Gastrocnemius medialis (tissue), 4 donors: ENCODE results near the gene LORICRIN. TPM values are rescaled to one million over a fixed set of nuclear protein-coding genes. Genes with fewer than 3 reads are reported as not detected.

Source experiments
- ATAC-seq, 2 donors: fragments of 150-250 bp; one replicate each; pipeline ENCODE4 v1.9.1; 2016
- DNase-seq, 2 donors: peaks; one replicate each; pipeline ENCODE4 v3.0.0-alpha.2; 2019
- H3K27ac ChIP-seq, 4 donors: fragments of 200-600 bp; sonication (generic); 1 replicate in 1 of 4; 2 replicates in 3 of 4; pipeline ENCODE4 v1.5.1; 2016 to 2018; ENCODE audit warnings: mild to moderate bottlenecking in 2 of 4, moderate library complexity in 1 of 4
- H3K27me3 ChIP-seq, 3 donors: fragments of 200-600 bp; sonication (generic) in 2 of 3; 1 replicate in 1 of 3; 2 replicates in 2 of 3; pipeline versions ENCODE4 v1.5.1 to v1.6.0; 2016 to 2019; ENCODE audit warnings: mild to moderate bottlenecking in 1 of 3, moderate library complexity in 1 of 3
- H3K36me3 ChIP-seq, 2 donors: fragments of 200-600 bp; sonication (generic) in 1 of 2; one replicate each; pipeline ENCODE4 v1.5.1; 2017 to 2018
- H3K4me1 ChIP-seq, 2 donors: fragments of 200-600 bp; sonication (generic) in 1 of 2; one replicate each; pipeline ENCODE4 v1.5.1; 2016 to 2017; ENCODE audit warnings: mild to moderate bottlenecking in 2 of 2
- H3K4me3 ChIP-seq, 4 donors: fragments of 200-600 bp; sonication (generic) in 3 of 4; 1 replicate in 1 of 4; 2 replicates in 3 of 4; pipeline ENCODE4 v1.5.1; 2016 to 2019; ENCODE audit warnings: mild to moderate bottlenecking in 2 of 4
- H3K9me3 ChIP-seq, 3 donors: fragments of 200-600 bp; sonication (generic) in 2 of 3; 1 replicate in 1 of 3; 2 replicates in 2 of 3; pipeline ENCODE4 v1.5.1; 2016 to 2019
- POLR2A ChIP-seq, 2 donors: fragments of 450-650 bp; IDR thresholded peaks; one replicate each; pipeline ENCODE4 v1.6.1; 2017; ENCODE audit warnings: antibody characterized with exemption in 2 of 2, mild to moderate bottlenecking in 2 of 2, moderate library complexity in 2 of 2
- in situ Hi-C, 4 donors: fragments of 200-750 bp; cut with MboI; loops; one replicate each; pipeline versions ENCODE4 v1.15.0 to v1.8.0; 2017; ENCODE audit warnings: low sequenced_read_pairs in 4 of 4
- intact Hi-C: fragments of 100-400 bp; cut with DNase I; formaldehyde crosslinking; loops from one replicate; pipeline ENCODE4 v1.15.1; 2023; ENCODE audit warnings: low total_unique reads
- total RNA-seq, 4 donors: library from RNA; depleted of rRNA; stranded (reverse); fragments of >200 nt; gene quantifications; one replicate each; pipeline versions ENCODE4 v1.1.0 to v1.2.3, GENCODE V29; 2016
- TF ChIP-seq, protein P1 (sequence below), 5 experiments: fragments of 450-650 bp in 3 of 5; fragments of 200-600 bp in 2 of 5; sonication (generic) in 2 of 5; IDR thresholded peaks in 4 of 5; conservative IDR thresholded peaks in 1 of 5; 1 replicate in 4 of 5; 2 replicates in 1 of 5; pipeline ENCODE4 v1.5.1; 2016 to 2019; ENCODE audit warnings: antibody characterized with exemption in 5 of 5, mild to moderate bottlenecking in 3 of 5, moderate library complexity in 3 of 5

LORICRIN gene
- total RNA-seq, 4 donors from 2014 or later, result not detected

DNA sequence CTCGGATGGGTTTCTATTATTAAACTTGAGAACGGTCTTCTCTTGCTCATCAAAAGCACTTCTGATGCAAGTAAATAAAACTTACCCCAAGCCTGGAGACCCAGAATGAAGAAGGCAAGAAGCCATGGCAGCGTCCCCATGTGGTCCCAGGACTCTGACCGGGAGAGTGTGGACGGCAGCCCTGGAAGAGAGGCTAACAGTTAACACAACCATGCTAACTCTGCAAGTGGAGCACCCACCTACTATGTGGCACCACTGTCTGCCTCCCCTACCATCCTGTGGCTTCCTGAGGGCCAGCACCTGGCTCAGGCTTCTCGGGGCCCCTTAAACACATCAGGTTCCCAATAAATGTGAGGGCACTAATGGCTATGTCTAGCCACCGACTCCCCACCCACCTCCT lies 51.0 kb downstream of the LORICRIN start:
- H3K36me3 ChIP-seq, result no peaks in the 10 kb centered on the region
- DNase-seq (no peak), ATAC-seq (no peak)
- in situ Hi-C loops (no loop called here), intact Hi-C loops (no loop called here)
- no peaks in the 10 kb centered on the region for H3K27me3 ChIP-seq
- TF ChIP-seq POLR2A (IDR thresholded peaks at IDR 0.05), result no peak
- TF ChIP-seq, protein P1, sequence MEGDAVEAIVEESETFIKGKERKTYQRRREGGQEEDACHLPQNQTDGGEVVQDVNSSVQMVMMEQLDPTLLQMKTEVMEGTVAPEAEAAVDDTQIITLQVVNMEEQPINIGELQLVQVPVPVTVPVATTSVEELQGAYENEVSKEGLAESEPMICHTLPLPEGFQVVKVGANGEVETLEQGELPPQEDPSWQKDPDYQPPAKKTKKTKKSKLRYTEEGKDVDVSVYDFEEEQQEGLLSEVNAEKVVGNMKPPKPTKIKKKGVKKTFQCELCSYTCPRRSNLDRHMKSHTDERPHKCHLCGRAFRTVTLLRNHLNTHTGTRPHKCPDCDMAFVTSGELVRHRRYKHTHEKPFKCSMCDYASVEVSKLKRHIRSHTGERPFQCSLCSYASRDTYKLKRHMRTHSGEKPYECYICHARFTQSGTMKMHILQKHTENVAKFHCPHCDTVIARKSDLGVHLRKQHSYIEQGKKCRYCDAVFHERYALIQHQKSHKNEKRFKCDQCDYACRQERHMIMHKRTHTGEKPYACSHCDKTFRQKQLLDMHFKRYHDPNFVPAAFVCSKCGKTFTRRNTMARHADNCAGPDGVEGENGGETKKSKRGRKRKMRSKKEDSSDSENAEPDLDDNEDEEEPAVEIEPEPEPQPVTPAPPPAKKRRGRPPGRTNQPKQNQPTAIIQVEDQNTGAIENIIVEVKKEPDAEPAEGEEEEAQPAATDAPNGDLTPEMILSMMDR (IDR thresholded peaks at IDR 0.05 in 4 of 5, conservative IDR thresholded peaks at IDR 0.05 in 1 of 5), result no peak
- no peaks in the 10 kb centered on the region for H3K4me1 ChIP-seq
- no peaks in the 10 kb centered on the region for H3K9me3 ChIP-seq
- no peak overlapping the region for H3K4me3 ChIP-seq
- no peak overlapping the region for H3K27ac ChIP-seq

Other genes starting within 250 kb of the LORICRIN start
- gene SPRR1B, start 228.5 kb upstream of the LORICRIN start, total RNA-seq, result not detected
- gene SPRR2D, start 218.6 kb upstream of the LORICRIN start, total RNA-seq, result not detected
- not detected for gene SPRR2A, start 202.2 kb upstream of the LORICRIN start, total RNA-seq
- not detected for gene SPRR2B, start 188.1 kb upstream of the LORICRIN start, total RNA-seq
- gene SPRR2E, start 165.2 kb upstream of the LORICRIN start, total RNA-seq, result not detected
- not detected for gene SPRR2F, start 146.2 kb upstream of the LORICRIN start, total RNA-seq
- not detected for gene SPRR2G, start 108.8 kb upstream of the LORICRIN start, total RNA-seq
- gene LELP1, start 56.3 kb upstream of the LORICRIN start, total RNA-seq, result not detected
- gene PRR9, start 42.1 kb upstream of the LORICRIN start, total RNA-seq, result not detected
- not detected for gene PGLYRP3, start 53.3 kb downstream of the LORICRIN start, total RNA-seq
- gene PGLYRP4, start 89.2 kb downstream of the LORICRIN start, total RNA-seq, result not detected
- gene S100A9, start 98.2 kb downstream of the LORICRIN start, total RNA-seq, result 100 to 1,000 TPM in 2 of 4 donors, 10 to 100 TPM in 2; 57.4 to 205 (median 87.1) TPM
- gene S100A12, start 115.9 kb downstream of the LORICRIN start, total RNA-seq, result 1 to 10 TPM in 2 of 4 donors, not detected in 2; 2.2 to 2.9 TPM
- 10 to 100 TPM in 2 of 4 donors, 1 to 10 TPM in 2; 4.2 to 41.6 (median 12.5) TPM for gene S100A8, start 131.4 kb downstream of the LORICRIN start, total RNA-seq
- gene S100A7A, start 156.8 kb downstream of the LORICRIN start, total RNA-seq, result not detected
- gene S100A7, start 201.0 kb downstream of the LORICRIN start, total RNA-seq, result not detected